Spleen (tissue), 7 donors: ENCODE data around the gene DRAM1.

ENCODE experiments used
- CTCF ChIP-seq, 11 experiments: fragments of 200-600 bp in 7 of 11; fragments of 450-650 bp in 4 of 11; sonication (generic) in 4 of 11; IDR thresholded peaks in 8 of 11; conservative IDR thresholded peaks in 3 of 11; 1 replicate in 7 of 11; 2 replicates in 4 of 11; pipeline versions ENCODE4 v1.4.0 to v1.8.0; 2016 to 2021; ENCODE audit warnings: antibody characterized with exemption in 11 of 11, inconsistent platforms in 4 of 11, mild to moderate bottlenecking in 1 of 11
- POLR2A ChIP-seq, 3 donors: fragments of 450-650 bp; IDR thresholded peaks; one replicate each; pipeline ENCODE4 v1.5.1; 2017; ENCODE audit warnings: antibody characterized with exemption in 3 of 3, mild to moderate bottlenecking in 1 of 3
- POLR2AphosphoS5 ChIP-seq, 3 donors: sonication (generic); formaldehyde crosslinking; IDR thresholded peaks; one replicate each; pipeline ENCODE4 v1.5.1; 2017; ENCODE audit warnings: antibody characterized with exemption in 3 of 3
- donor health status: DM: no; HTN: no; CAD: no; lungs with moderate emphysema.
- donor health status: DM: no; HTN: no; CAD: no.
- donor health status: DM: no; HTN: no; CAD: no.

GRCh38 chr12:101933866-101934514 is 56.6 kb downstream of the DRAM1 start:
- no peak for TF ChIP-seq CTCF (IDR thresholded peaks at IDR 0.05 in 8 of 11, conservative IDR thresholded peaks at IDR 0.05 in 3 of 11)
- no peak for TF ChIP-seq POLR2A (IDR thresholded peaks at IDR 0.05)
- TF ChIP-seq POLR2AphosphoS5 (IDR thresholded peaks at IDR 0.05), result no peak
